Effector memory CD4-positive, alpha-beta T cell (primary cell): ENCODE results near the gene EFHC2.

ENCODE experiments used
- DNase-seq, 3 donors: peaks; one replicate each; pipeline ENCODE4 v3.0.0-alpha.2; 2020
- H3K27ac ChIP-seq: 2 replicates; pipeline ENCODE4 v1.7.0; 2013; ENCODE audit warnings: mild to moderate bottlenecking, low read length, moderate library complexity; ENCODE audit not compliant: insufficient read depth, poor library complexity, severe bottlenecking
- H3K27me3 ChIP-seq: replicated peaks from 2 replicates; pipeline ENCODE4 v1.7.0; 2013; ENCODE audit warnings: mild to moderate bottlenecking, low read length; ENCODE audit not compliant: insufficient read depth, control insufficient read depth, poor library complexity, severe bottlenecking
- H3K36me3 ChIP-seq: 2 replicates; pipeline ENCODE4 v1.7.0; 2013; ENCODE audit warnings: mild to moderate bottlenecking, low read length, moderate library complexity; ENCODE audit not compliant: control insufficient read depth, insufficient read depth
- H3K4me1 ChIP-seq: 2 replicates; pipeline ENCODE4 v1.7.0; 2013; ENCODE audit warnings: low read length, mild to moderate bottlenecking; ENCODE audit not compliant: control insufficient read depth, insufficient read depth, poor library complexity, severe bottlenecking
- H3K4me3 ChIP-seq: 2 replicates; pipeline ENCODE4 v1.7.0; 2013; ENCODE audit warnings: low read length, low read depth, mild to moderate bottlenecking; ENCODE audit not compliant: insufficient read depth, poor library complexity, severe bottlenecking
- H3K9me3 ChIP-seq: 2 replicates; pipeline ENCODE4 v1.7.0; 2013; ENCODE audit warnings: mild to moderate bottlenecking, low read length, moderate library complexity; ENCODE audit not compliant: control insufficient read depth

EFHC2 gene

DNA sequence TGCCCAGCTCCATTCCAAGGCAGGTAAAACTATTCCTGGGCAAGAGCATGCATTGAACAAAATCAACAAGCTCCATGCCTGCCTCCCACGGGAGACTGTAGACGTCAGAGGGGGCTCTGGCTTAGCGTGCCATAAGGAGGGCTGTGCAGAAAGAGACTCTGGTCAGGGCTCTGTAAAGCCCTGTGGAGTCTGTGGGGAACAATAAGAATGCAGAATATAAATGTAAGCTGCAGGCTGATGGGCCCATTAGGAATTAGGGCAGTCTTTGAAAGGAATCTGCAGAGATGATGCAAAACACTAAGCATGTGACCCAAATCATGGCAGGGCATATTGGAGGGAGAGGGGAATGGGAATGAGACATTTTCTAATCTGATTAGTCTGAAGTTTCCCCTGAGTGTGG is 170.3 kb downstream of the EFHC2 start:
- Histone ChIP-seq H3K4me3 (no peak overlapping the region), H3K36me3 (no peaks in the 10 kb centered on the region), H3K9me3 (no peaks in the 10 kb centered on the region), H3K27ac (no peak overlapping the region), H3K27me3 (no peaks in the 10 kb centered on the region), H3K4me1 (no peaks in the 10 kb centered on the region)
- no peak for DNase-seq

DNA sequence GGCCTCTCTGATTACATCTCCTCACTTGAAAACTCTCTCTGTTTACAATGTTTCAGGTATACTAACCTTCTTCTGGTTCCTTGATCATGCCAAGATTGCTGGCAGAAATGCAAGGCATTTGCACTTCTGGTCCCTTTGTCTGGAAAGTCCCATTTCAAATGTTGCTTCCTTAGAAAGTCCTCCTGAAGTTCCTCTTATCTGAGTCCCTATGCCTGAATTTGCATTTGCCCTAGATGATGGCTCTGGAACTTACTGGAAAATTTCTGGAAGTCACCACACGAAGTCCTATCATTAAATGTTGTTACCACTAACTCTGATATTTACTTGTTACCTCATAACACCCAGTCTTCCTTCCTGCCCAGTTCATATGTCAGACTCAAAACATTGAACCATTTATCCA is 176.4 kb downstream of the EFHC2 start:
- Histone ChIP-seq H3K9me3 (no peaks in the 10 kb centered on the region), H3K36me3 (no peaks in the 10 kb centered on the region), H3K27ac (no peak overlapping the region), H3K4me1 (no peaks in the 10 kb centered on the region), H3K4me3 (no peak overlapping the region), H3K27me3 (no peaks in the 10 kb centered on the region)
- no peak for DNase-seq

DNA sequence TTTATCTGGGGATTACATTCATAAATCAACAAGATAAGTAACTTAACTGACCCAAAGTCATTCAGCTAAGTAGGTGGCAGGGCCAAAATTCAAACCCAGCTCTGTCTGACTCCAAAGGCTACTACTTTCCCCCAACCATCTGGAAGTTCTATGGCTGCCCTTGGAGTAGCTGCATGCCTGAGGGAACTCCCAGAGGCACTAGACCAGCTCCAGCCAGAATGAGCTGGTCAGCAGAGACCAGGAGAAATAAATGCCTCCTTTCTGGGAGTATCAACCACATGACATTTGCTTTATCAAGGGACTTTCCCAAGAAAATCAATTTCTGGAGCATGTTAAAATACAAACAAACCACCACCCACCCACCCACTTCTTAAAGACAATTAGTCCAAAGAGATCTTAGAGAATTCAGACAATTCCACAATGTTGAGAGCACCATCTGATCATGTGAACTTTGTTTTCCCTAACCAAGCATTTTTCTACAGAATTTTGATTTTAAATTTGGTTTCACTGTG is 180.5 kb downstream of the EFHC2 start:
- Histone ChIP-seq H3K27ac (no peak overlapping the region), H3K4me3 (no peak overlapping the region), H3K4me1 (no peaks in the 10 kb centered on the region), H3K9me3 (no peaks in the 10 kb centered on the region), H3K36me3 (no peaks in the 10 kb centered on the region), H3K27me3 (no peaks in the 10 kb centered on the region)
- DNase-seq: no peak

DNA sequence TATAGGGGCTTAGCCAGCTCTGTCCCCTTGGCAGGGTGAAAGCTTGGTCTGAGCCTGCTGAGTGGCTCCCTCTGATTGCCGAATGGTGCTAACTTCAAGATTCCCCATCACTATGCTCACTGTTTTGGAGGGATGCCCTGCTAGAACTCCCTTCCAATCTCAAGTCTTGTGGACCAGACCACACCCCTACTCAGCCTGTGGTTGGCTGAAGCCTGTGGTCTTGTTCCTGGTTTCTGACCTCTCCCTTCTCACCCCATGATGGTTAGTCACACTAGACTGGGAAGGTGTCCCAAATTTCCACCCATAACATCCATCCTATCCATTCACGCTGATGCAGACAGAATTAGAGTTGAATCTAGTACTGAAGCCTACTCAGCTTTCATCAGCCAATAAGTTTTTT is 185.6 kb downstream of the EFHC2 start:
- Histone ChIP-seq H3K9me3 (no peaks in the 10 kb centered on the region), H3K27me3 (no peaks in the 10 kb centered on the region), H3K36me3 (no peaks in the 10 kb centered on the region), H3K27ac (no peak overlapping the region), H3K4me3 (no peak overlapping the region), H3K4me1 (no peaks in the 10 kb centered on the region)
- DNase-seq: no peak

DNA sequence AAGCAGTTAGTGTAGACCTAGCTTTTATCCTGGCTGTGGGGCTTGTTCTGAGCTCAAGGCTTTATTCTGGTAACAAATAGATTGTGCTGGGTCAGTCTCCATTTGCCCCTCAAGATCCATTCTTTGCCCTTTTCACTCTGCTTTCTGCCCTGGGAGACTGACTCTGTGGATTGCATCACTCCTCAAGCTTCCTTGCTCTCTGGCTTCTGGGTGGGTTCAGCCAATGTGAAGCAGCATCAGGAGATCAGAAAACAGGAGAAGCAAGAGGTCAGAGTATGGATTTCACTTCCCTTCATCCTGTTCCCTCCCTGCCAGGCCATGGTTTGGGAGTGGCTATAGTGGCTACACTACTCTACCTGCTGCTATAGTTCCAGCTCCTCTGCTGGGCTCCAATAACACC is 186.2 kb downstream of the EFHC2 start:
- DNase-seq: no peak
- H3K4me3 ChIP-seq: no peak overlapping the region
- H3K27me3 ChIP-seq: no peaks in the 10 kb centered on the region
- no peaks in the 10 kb centered on the region for H3K36me3 ChIP-seq
- no peaks in the 10 kb centered on the region for H3K4me1 ChIP-seq
- no peaks in the 10 kb centered on the region for H3K9me3 ChIP-seq
- no peak overlapping the region for H3K27ac ChIP-seq

DNA sequence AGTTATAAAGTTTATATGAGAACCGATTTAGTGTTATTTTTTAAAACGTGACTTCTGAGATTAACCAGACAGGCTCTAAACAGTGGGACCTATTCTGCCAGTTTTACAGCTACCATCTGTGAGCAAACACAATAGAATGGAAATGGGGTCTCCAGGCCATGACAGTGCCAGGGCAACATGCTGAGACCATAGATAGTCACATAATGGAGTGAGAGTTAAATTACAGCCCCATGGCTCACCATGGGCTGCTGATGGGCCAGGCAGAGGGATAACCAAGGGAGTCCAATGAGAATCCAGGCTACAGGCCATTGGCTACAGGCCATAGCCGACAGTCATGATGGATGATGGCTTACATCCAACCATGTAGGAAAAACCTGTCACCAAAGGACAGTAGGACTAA is 186.7 kb downstream of the EFHC2 start:
- Histone ChIP-seq H3K27me3 (no peaks in the 10 kb centered on the region), H3K36me3 (no peaks in the 10 kb centered on the region), H3K27ac (no peak overlapping the region), H3K4me1 (no peaks in the 10 kb centered on the region), H3K4me3 (no peak overlapping the region), H3K9me3 (no peaks in the 10 kb centered on the region)
- DNase-seq: no peak

DNA sequence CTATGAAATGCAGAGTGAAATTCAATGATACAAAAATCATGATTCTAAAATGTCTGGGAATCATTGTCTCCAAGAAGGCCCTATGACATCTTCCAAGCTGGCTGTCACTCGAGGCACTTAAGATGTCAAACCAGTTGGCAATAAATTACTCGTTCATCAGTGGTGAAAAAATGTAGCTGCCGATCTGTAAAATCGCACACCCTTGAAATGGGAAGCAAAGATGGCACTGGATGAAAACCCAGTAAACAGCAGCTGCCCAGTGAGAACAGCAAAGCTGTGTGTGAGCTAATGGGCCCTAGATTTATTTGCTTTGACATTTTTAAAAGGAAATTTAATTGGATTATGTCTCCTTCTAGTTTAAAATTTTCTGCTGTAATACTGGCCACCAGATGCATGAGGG is 188.3 kb downstream of the EFHC2 start:
- Histone ChIP-seq H3K9me3 (no peaks in the 10 kb centered on the region), H3K27me3 (no peaks in the 10 kb centered on the region), H3K27ac (no peak overlapping the region), H3K36me3 (no peaks in the 10 kb centered on the region), H3K4me3 (no peak overlapping the region), H3K4me1 (no peaks in the 10 kb centered on the region)
- DNase-seq: no peak

DNA sequence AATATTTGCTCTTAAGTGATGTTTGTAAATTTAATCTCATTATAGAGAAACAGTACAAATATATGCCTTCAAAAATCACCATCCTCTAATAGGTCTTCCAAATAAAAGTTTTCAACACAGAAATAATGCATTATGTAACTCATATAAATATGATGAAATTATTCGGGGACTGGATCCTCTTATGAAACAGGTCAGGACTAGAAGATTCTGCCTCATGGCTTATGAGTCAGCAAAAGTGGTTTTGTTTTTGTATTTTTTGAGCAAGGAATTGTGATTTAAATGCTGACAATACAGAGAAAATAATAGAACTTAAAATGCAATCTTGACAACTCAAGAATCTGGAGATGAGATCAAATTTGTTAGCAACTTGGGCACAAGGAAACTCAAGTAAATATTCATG is 190.6 kb downstream of the EFHC2 start:
- Histone ChIP-seq H3K9me3 (no peaks in the 10 kb centered on the region), H3K27ac (no peak overlapping the region), H3K4me1 (no peaks in the 10 kb centered on the region), H3K36me3 (no peaks in the 10 kb centered on the region), H3K27me3 (no peaks in the 10 kb centered on the region), H3K4me3 (no peak overlapping the region)
- no peak for DNase-seq

DNA sequence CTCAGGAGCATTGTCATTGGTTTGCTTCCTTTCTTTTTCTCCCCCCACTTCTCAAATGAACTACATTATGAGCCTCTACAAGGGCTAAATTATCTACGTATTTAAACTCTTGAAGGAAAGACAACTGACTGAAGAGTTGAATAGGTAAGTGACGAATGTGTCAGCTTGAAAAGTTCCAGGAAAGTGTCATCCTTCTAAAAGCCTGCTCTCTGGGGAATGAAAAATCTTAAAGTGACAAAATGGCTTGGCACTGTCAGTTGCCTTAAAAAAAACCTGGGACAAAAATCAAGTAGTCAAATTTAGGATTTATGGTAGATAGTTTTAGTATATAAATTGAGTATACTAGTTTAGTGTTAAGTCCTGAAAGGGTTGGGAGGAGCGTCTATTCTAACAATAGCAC is 196.3 kb downstream of the EFHC2 start:
- H3K4me3 ChIP-seq: no peak overlapping the region
- no peak for DNase-seq
- no peaks in the 10 kb centered on the region for H3K27me3 ChIP-seq
- no peaks in the 10 kb centered on the region for H3K9me3 ChIP-seq
- no peak overlapping the region for H3K27ac ChIP-seq
- H3K4me1 ChIP-seq: no peaks in the 10 kb centered on the region
- no peaks in the 10 kb centered on the region for H3K36me3 ChIP-seq

DNA sequence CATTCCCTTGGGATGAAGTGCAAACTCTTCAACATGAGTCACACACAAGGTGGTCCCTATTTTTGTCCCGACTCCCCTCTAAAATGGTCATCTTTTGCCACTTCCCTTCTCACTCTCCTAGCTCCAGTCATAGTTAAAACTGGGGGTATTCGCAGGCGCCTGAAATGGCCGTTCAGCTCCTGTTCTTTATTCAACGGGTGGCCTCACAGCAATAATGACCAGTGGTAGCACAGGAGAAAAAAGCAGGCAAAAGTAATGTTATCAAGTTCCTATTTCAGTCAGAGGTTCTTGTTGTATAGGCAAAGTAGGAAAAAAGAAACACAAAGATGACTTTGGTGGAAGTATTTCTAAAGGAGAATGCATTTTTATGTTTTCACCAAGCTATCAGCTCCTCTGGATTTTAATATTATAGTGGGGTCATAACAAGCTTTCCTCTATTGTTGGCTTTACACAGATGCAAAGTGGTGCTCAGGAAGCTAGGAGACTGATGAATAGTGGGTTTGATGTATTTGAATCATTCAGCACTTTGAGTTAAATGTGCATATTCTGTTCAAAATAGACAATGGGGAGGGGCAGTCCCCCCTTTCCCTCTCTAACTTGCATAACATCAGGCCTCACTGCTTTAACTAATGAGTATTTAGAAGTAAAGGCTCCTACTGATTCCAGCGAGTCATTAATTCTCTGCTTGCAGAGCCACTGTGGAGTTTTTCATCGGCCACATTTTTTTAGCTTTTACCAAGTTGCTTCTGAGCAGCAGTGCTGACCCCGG is 199.1 kb downstream of the EFHC2 start:
- Histone ChIP-seq H3K27me3 (no peaks in the 10 kb centered on the region), H3K36me3 (no peaks in the 10 kb centered on the region), H3K27ac (no peak overlapping the region), H3K9me3 (no peaks in the 10 kb centered on the region), H3K4me3 (no peak overlapping the region), H3K4me1 (no peaks in the 10 kb centered on the region)
- DNase-seq: no peak
